ENCODE measurements around the gene TMEM54.

- TF ChIP-seq, protein P1, sequence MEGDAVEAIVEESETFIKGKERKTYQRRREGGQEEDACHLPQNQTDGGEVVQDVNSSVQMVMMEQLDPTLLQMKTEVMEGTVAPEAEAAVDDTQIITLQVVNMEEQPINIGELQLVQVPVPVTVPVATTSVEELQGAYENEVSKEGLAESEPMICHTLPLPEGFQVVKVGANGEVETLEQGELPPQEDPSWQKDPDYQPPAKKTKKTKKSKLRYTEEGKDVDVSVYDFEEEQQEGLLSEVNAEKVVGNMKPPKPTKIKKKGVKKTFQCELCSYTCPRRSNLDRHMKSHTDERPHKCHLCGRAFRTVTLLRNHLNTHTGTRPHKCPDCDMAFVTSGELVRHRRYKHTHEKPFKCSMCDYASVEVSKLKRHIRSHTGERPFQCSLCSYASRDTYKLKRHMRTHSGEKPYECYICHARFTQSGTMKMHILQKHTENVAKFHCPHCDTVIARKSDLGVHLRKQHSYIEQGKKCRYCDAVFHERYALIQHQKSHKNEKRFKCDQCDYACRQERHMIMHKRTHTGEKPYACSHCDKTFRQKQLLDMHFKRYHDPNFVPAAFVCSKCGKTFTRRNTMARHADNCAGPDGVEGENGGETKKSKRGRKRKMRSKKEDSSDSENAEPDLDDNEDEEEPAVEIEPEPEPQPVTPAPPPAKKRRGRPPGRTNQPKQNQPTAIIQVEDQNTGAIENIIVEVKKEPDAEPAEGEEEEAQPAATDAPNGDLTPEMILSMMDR (IDR thresholded peaks at IDR 0.05): no peak
- no peak for TF ChIP-seq POLR2A (IDR thresholded peaks at IDR 0.05)
Measured at GRCh38 chr1:32869923-32870614, 31.1 kb downstream of the TMEM54 start.

Data from prostate gland (tissue), 2 donors.